GM23338 (cell line): ENCODE data around the gene RBP3. TPM values are rescaled to one million over a fixed set of nuclear protein-coding genes. Genes with fewer than 3 reads are reported as not detected.

Experiments
- ATAC-seq: fragments of 200-7000 bp; cut with Tn5 transposase; 3 replicates; pipeline ENCODE4 v1.9.1; 2020
- DNase-seq: peaks from one replicate; pipeline ENCODE4 v3.0.0-alpha.2; 2015; ENCODE audit warnings: low spot score
- H2AFZ ChIP-seq: fragments of 200-600 bp; sonication (generic); 2 replicates; pipeline ENCODE4 v1.8.0; 2016; ENCODE audit warnings: antibody characterized with exemption, mild to moderate bottlenecking, moderate library complexity
- H3F3A ChIP-seq: fragments of 200-600 bp; sonication (generic); replicated peaks from 2 replicates; pipeline ENCODE4 v1.8.0; 2017; ENCODE audit warnings: antibody characterized with exemption, mixed run types, low read depth
- H3K27ac ChIP-seq: fragments of 200-600 bp; sonication (generic); 2 replicates; pipeline ENCODE4 v1.6.1; 2016; ENCODE audit warnings: low read depth
- H3K27me3 ChIP-seq: fragments of 200-600 bp; sonication (generic); 2 replicates; pipeline ENCODE4 v1.8.0; 2016; ENCODE audit warnings: mild to moderate bottlenecking, mixed run types, moderate library complexity; ENCODE audit not compliant: insufficient read depth
- H3K36me3 ChIP-seq: fragments of 200-600 bp; sonication (generic); 2 replicates; pipeline ENCODE4 v1.8.0; 2016; ENCODE audit warnings: mild to moderate bottlenecking; ENCODE audit not compliant: insufficient read depth
- H3K4me1 ChIP-seq: fragments of 200-600 bp; sonication (generic); 2 replicates; pipeline ENCODE4 v1.8.0; 2016; ENCODE audit warnings: mild to moderate bottlenecking, moderate library complexity; ENCODE audit not compliant: insufficient read depth
- H3K4me2 ChIP-seq: fragments of 200-600 bp; sonication (generic); 2 replicates; pipeline ENCODE4 v1.7.1; 2017; ENCODE audit warnings: mixed run types
- H3K4me3 ChIP-seq: fragments of 200-600 bp; sonication (generic); 2 replicates; pipeline ENCODE4 v1.6.1; 2016; ENCODE audit warnings: mixed run types
- H3K79me2 ChIP-seq: fragments of 200-600 bp; sonication (generic); replicated peaks from 2 replicates; pipeline ENCODE4 v1.8.0; 2017; ENCODE audit warnings: mild to moderate bottlenecking; ENCODE audit not compliant: insufficient read depth
- H3K9me2 ChIP-seq: fragments of 200-600 bp; sonication (generic); 2 replicates; pipeline ENCODE4 v1.8.0; 2017; ENCODE audit not compliant: insufficient read depth
- H4K20me1 ChIP-seq: fragments of 200-600 bp; sonication (generic); replicated peaks from 2 replicates; pipeline ENCODE4 v1.8.0; 2017; ENCODE audit warnings: mild to moderate bottlenecking; ENCODE audit not compliant: insufficient read depth
- H3K27ac Mint-ChIP-seq: 2 replicates; pipeline ENCODE4 v1.8.0; 2020; ENCODE audit warnings: inconsistent platforms, mild to moderate bottlenecking, moderate library complexity, mixed read lengths
- H3K27me3 Mint-ChIP-seq: 3 replicates; pipeline ENCODE4 v1.8.0; 2022; ENCODE audit warnings: low read depth, mild to moderate bottlenecking, moderate library complexity, mixed read lengths, inconsistent platforms; ENCODE audit not compliant: insufficient read depth, poor library complexity
- H3K36me3 Mint-ChIP-seq: 3 replicates; pipeline ENCODE4 v1.8.0; 2021; ENCODE audit warnings: low read depth, mild to moderate bottlenecking, inconsistent platforms, moderate library complexity, mixed read lengths
- H3K4me1 Mint-ChIP-seq: 3 replicates; pipeline ENCODE4 v1.8.0; 2020; ENCODE audit warnings: mild to moderate bottlenecking, inconsistent platforms, mixed read lengths
- H3K4me3 Mint-ChIP-seq: 3 replicates; pipeline ENCODE4 v1.8.0; 2021; ENCODE audit warnings: moderate library complexity, mild to moderate bottlenecking, inconsistent platforms, mixed read lengths
- H3K9me3 Mint-ChIP-seq: 3 replicates; pipeline ENCODE4 v1.8.0; 2020; ENCODE audit warnings: moderate library complexity, mild to moderate bottlenecking, inconsistent platforms, mixed read lengths
- CREB1 ChIP-seq: fragments of 250-450 bp; sonication (Bioruptor Pico); IDR thresholded peaks from 2 replicates; pipeline ENCODE4 v1.5.0; 2020; ENCODE audit warnings: low read depth, mild to moderate bottlenecking, moderate library complexity
- EZH2 ChIP-seq: fragments of 200-600 bp; sonication (generic); IDR thresholded peaks from one replicate; pipeline ENCODE4 v1.8.0; 2017; ENCODE audit warnings: antibody characterized with exemption, mild to moderate bottlenecking, low read depth; ENCODE audit not compliant: unreplicated experiment
- EZH2phosphoT487 ChIP-seq: fragments of 200-600 bp; sonication (generic); IDR thresholded peaks from one replicate; pipeline ENCODE4 v1.8.1; 2018; ENCODE audit warnings: antibody characterized with exemption; ENCODE audit not compliant: unreplicated experiment
- JUNB ChIP-seq: IDR thresholded peaks from one replicate; pipeline ENCODE4 v1.6.1; 2016; ENCODE audit warnings: antibody characterized with exemption; ENCODE audit not compliant: unreplicated experiment
- NANOG ChIP-seq: IDR thresholded peaks from 2 replicates; pipeline ENCODE4 v1.6.1; 2016; ENCODE audit warnings: antibody characterized with exemption, borderline replicate concordance
- POLR2AphosphoS5 ChIP-seq: IDR thresholded peaks from 2 replicates; pipeline ENCODE4 v1.6.1; 2016; ENCODE audit warnings: antibody characterized with exemption, low read depth
- ZNF114 ChIP-seq: fragments of 250-450 bp; sonication (Bioruptor Pico); IDR thresholded peaks from 2 replicates; pipeline ENCODE4 v1.5.0; 2020; ENCODE audit warnings: mild to moderate bottlenecking, moderate library complexity
- ZNF331 ChIP-seq: fragments of 250-450 bp; sonication (Bioruptor Pico); IDR thresholded peaks from 2 replicates; pipeline ENCODE4 v1.5.0; 2020; ENCODE audit warnings: low read depth, mild to moderate bottlenecking, moderate library complexity
- polyA plus RNA-seq: library from polyadenylated mRNA; unstranded; fragments of >200 nt; fragmentation: Nextera tagmentation; extraction: Ambion mirVana; gene quantifications from 2 replicates; pipeline ENCODE4 v1.2.1, GENCODE V29; 2016
- total RNA-seq: library from RNA; depleted of rRNA; stranded (reverse); fragments of >200 nt; shearing (Covaris generic); gene quantifications from 2 replicates; pipeline ENCODE4 v1.2.3, GENCODE V29; 2014
- TF ChIP-seq, protein P1 (sequence below): IDR thresholded peaks from one replicate; pipeline ENCODE4 v1.6.1; 2018; ENCODE audit warnings: antibody characterized with exemption; ENCODE audit not compliant: unreplicated experiment
- TF ChIP-seq, protein P2 (sequence below), 2 experiments: fragments of 200-600 bp in 1 of 2; sonication (generic) in 1 of 2; conservative IDR thresholded peaks; 2 replicates each; pipeline versions ENCODE4 v1.5.1 to v1.6.1; 2016 to 2017; ENCODE audit warnings: antibody characterized with exemption in 2 of 2, low read depth in 2 of 2, mild to moderate bottlenecking in 2 of 2, moderate library complexity in 1 of 2
- TF ChIP-seq, protein P3 (sequence below): IDR thresholded peaks from 2 replicates; pipeline ENCODE4 v1.6.1; 2016; ENCODE audit warnings: antibody characterized with exemption
- TF ChIP-seq, protein P4 (sequence below): fragments of 250-450 bp; sonication (Bioruptor Pico); IDR thresholded peaks from 2 replicates; pipeline ENCODE4 v1.5.0; 2020; ENCODE audit warnings: mild to moderate bottlenecking, moderate library complexity

The RBP3 gene
- total and polyA plus RNA-seq, 2 experiments from 2014 or later, result not detected

DNA sequence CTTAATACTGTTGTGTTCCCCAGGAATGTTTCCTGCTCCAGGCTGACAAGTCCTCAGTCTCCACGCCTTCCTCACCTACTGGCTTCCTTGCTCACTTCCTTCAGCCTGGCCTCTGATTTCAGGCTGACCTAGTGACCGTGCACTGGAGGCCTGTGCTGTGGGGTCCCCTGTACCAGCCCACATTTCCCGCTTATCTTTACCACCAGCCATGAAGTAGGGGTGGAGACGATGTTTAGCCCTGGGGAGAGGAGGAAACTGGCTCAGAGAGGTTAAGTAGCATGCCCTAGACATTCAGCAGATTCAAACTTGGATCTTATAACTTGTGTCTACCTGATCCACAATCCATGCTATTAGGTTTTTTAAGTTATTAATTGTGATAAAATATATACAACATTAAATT is 40.7 kb downstream of the RBP3 start (continued):
- TF ChIP-seq NANOG (no peak), CREB1 (CRISPR knock-in tag) (no peak), EZH2phosphoT487 (no peak), EZH2 (no peak), ZNF114 (CRISPR knock-in tag) (no peak), JUNB (no peak), POLR2AphosphoS5 (no peak)
- TF ChIP-seq, protein P1, sequence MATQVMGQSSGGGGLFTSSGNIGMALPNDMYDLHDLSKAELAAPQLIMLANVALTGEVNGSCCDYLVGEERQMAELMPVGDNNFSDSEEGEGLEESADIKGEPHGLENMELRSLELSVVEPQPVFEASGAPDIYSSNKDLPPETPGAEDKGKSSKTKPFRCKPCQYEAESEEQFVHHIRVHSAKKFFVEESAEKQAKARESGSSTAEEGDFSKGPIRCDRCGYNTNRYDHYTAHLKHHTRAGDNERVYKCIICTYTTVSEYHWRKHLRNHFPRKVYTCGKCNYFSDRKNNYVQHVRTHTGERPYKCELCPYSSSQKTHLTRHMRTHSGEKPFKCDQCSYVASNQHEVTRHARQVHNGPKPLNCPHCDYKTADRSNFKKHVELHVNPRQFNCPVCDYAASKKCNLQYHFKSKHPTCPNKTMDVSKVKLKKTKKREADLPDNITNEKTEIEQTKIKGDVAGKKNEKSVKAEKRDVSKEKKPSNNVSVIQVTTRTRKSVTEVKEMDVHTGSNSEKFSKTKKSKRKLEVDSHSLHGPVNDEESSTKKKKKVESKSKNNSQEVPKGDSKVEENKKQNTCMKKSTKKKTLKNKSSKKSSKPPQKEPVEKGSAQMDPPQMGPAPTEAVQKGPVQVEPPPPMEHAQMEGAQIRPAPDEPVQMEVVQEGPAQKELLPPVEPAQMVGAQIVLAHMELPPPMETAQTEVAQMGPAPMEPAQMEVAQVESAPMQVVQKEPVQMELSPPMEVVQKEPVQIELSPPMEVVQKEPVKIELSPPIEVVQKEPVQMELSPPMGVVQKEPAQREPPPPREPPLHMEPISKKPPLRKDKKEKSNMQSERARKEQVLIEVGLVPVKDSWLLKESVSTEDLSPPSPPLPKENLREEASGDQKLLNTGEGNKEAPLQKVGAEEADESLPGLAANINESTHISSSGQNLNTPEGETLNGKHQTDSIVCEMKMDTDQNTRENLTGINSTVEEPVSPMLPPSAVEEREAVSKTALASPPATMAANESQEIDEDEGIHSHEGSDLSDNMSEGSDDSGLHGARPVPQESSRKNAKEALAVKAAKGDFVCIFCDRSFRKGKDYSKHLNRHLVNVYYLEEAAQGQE, result no peak

DNA sequence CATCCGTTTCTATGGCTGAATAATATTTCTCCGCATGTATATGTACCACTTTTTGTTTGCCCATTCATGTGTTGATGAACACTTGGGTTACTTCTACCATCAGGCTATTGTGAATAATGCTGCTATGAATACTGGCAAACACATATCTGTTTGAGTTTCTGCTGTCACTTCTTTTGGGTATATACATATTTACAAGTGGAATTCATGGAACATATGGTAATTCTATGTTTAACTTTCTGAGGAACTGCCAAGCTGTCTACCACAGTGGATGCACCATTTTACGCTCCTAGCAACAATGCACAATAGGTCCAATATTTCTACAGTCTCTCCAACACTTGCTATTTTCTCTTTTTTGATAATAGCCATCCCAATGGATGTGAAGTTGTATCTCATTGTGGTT is 41.5 kb downstream of the RBP3 start:
- H3K9me2 ChIP-seq, result peaks cover 2% of the 10 kb centered on the region; the same call in 1 of the 2 replicates
- Mint-ChIP-seq H3K36me3 (peaks cover 9% of the 10 kb centered on the region; the same call in 2 of the 3 replicates), H3K27me3 (peaks cover 9% of the 10 kb centered on the region), H3K27ac (no peak overlapping the region), H3K9me3 (peaks cover 26% of the 10 kb centered on the region; the same call in 2 of the 3 replicates), H3K4me1 (peaks cover 4% of the 10 kb centered on the region; the same call in 2 of the 3 replicates), H3K4me3 (no peak overlapping the region)
- ATAC-seq, result no peak
- no peaks in the 10 kb centered on the region for H3K36me3 ChIP-seq
- H3K79me2 ChIP-seq, result no peaks in the 10 kb centered on the region
- H3K4me3 ChIP-seq, result no peak overlapping the region
- H4K20me1 ChIP-seq, result no peaks in the 10 kb centered on the region
- peaks cover 5% of the 10 kb centered on the region; the same call in 1 of the 2 replicates for H3K4me1 ChIP-seq
- no peaks in the 10 kb centered on the region for H3F3A ChIP-seq
- no peak for DNase-seq
- peaks cover 11% of the 10 kb centered on the region; the same call in 1 of the 2 replicates for H3K27me3 ChIP-seq
- no peak overlapping the region for H3K4me2 ChIP-seq
- H2AFZ ChIP-seq, result no peak overlapping the region
- H3K27ac ChIP-seq, result no peak overlapping the region
- no peak for TF ChIP-seq ZNF114 (CRISPR knock-in tag)
- no peak for TF ChIP-seq ZNF331
- TF ChIP-seq EZH2, result no peak
- TF ChIP-seq JUNB, result no peak
- no peak for TF ChIP-seq EZH2phosphoT487
- TF ChIP-seq, protein P2, sequence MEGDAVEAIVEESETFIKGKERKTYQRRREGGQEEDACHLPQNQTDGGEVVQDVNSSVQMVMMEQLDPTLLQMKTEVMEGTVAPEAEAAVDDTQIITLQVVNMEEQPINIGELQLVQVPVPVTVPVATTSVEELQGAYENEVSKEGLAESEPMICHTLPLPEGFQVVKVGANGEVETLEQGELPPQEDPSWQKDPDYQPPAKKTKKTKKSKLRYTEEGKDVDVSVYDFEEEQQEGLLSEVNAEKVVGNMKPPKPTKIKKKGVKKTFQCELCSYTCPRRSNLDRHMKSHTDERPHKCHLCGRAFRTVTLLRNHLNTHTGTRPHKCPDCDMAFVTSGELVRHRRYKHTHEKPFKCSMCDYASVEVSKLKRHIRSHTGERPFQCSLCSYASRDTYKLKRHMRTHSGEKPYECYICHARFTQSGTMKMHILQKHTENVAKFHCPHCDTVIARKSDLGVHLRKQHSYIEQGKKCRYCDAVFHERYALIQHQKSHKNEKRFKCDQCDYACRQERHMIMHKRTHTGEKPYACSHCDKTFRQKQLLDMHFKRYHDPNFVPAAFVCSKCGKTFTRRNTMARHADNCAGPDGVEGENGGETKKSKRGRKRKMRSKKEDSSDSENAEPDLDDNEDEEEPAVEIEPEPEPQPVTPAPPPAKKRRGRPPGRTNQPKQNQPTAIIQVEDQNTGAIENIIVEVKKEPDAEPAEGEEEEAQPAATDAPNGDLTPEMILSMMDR (conservative IDR thresholded peaks at IDR 0.05; ENCODE audit: low read depth in 2 of 2), result no peak
- TF ChIP-seq, protein P3, sequence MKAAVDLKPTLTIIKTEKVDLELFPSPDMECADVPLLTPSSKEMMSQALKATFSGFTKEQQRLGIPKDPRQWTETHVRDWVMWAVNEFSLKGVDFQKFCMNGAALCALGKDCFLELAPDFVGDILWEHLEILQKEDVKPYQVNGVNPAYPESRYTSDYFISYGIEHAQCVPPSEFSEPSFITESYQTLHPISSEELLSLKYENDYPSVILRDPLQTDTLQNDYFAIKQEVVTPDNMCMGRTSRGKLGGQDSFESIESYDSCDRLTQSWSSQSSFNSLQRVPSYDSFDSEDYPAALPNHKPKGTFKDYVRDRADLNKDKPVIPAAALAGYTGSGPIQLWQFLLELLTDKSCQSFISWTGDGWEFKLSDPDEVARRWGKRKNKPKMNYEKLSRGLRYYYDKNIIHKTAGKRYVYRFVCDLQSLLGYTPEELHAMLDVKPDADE, result no peak
- TF ChIP-seq, protein P4, sequence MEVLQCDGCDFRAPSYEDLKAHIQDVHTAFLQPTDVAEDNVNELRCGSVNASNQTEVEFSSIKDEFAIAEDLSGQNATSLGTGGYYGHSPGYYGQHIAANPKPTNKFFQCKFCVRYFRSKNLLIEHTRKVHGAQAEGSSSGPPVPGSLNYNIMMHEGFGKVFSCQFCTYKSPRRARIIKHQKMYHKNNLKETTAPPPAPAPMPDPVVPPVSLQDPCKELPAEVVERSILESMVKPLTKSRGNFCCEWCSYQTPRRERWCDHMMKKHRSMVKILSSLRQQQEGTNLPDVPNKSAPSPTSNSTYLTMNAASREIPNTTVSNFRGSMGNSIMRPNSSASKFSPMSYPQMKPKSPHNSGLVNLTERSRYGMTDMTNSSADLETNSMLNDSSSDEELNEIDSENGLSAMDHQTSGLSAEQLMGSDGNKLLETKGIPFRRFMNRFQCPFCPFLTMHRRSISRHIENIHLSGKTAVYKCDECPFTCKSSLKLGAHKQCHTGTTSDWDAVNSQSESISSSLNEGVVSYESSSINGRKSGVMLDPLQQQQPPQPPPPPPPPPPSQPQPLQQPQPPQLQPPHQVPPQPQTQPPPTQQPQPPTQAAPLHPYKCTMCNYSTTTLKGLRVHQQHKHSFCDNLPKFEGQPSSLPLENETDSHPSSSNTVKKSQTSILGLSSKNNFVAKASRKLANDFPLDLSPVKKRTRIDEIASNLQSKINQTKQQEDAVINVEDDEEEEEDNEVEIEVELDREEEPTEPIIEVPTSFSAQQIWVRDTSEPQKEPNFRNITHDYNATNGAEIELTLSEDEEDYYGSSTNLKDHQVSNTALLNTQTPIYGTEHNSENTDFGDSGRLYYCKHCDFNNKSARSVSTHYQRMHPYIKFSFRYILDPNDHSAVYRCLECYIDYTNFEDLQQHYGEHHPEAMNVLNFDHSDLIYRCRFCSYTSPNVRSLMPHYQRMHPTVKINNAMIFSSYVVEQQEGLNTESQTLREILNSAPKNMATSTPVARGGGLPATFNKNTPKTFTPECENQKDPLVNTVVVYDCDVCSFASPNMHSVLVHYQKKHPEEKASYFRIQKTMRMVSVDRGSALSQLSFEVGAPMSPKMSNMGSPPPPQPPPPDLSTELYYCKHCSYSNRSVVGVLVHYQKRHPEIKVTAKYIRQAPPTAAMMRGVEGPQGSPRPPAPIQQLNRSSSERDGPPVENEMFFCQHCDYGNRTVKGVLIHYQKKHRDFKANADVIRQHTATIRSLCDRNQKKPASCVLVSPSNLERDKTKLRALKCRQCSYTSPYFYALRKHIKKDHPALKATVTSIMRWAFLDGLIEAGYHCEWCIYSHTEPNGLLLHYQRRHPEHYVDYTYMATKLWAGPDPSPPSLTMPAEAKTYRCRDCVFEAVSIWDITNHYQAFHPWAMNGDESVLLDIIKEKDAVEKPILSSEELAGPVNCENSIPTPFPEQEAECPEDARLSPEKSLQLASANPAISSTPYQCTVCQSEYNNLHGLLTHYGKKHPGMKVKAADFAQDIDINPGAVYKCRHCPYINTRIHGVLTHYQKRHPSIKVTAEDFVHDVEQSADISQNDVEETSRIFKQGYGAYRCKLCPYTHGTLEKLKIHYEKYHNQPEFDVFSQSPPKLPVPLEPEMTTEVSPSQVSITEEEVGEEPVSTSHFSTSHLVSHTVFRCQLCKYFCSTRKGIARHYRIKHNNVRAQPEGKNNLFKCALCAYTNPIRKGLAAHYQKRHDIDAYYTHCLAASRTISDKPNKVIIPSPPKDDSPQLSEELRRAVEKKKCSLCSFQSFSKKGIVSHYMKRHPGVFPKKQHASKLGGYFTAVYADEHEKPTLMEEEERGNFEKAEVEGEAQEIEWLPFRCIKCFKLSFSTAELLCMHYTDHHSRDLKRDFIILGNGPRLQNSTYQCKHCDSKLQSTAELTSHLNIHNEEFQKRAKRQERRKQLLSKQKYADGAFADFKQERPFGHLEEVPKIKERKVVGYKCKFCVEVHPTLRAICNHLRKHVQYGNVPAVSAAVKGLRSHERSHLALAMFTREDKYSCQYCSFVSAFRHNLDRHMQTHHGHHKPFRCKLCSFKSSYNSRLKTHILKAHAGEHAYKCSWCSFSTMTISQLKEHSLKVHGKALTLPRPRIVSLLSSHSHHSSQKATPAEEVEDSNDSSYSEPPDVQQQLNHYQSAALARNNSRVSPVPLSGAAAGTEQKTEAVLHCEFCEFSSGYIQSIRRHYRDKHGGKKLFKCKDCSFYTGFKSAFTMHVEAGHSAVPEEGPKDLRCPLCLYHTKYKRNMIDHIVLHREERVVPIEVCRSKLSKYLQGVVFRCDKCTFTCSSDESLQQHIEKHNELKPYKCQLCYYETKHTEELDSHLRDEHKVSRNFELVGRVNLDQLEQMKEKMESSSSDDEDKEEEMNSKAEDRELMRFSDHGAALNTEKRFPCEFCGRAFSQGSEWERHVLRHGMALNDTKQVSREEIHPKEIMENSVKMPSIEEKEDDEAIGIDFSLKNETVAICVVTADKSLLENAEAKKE (CRISPR knock-in tag), result no peak
